GM19238 (cell line): ENCODE data around the gene RBMS1.
"Not testable (repeated sequence)": the region's sequence is repeated elsewhere in the genome, so short reads cannot be mapped to it uniquely, and the experiment has no call there.

Experiments used
- DNase-seq: peaks from one replicate; pipeline ENCODE4 v3.0.0; 2011; ENCODE audit warnings: low spot score; ENCODE audit not compliant: insufficient read length

Gene RBMS1

GRCh38 chr2:160471950-160472349 lies 21.7 kb downstream of the RBMS1 start:
- DNase-seq = no peak

GRCh38 chr2:160469621-160470204 lies 23.9 kb downstream of the RBMS1 start:
- DNase-seq = no peak

GRCh38 chr2:160469164-160469563 lies 24.4 kb downstream of the RBMS1 start:
- DNase-seq = no peak

- DNase-seq = no peak
Observed at GRCh38 chr2:160467086-160467485, 26.5 kb downstream of the RBMS1 start.

GRCh38 chr2:160465406-160465805 lies 28.2 kb downstream of the RBMS1 start:
- no peak for DNase-seq

- DNase-seq = no peak
Observed at GRCh38 chr2:160465002-160465401, 28.6 kb downstream of the RBMS1 start.

- no peak for DNase-seq
Observed at GRCh38 chr2:160464017-160464416, 29.6 kb downstream of the RBMS1 start.

- DNase-seq = no peak
Observed at GRCh38 chr2:160463245-160463644, 30.4 kb downstream of the RBMS1 start.

- DNase-seq = no peak
Observed at GRCh38 chr2:160460333-160460731, 33.3 kb downstream of the RBMS1 start.

- DNase-seq = no peak
Observed at GRCh38 chr2:160459538-160460332, 33.9 kb downstream of the RBMS1 start.

GRCh38 chr2:160458718-160459453 lies 34.7 kb downstream of the RBMS1 start:
- no peak for DNase-seq

GRCh38 chr2:160457588-160457987 lies 36.0 kb downstream of the RBMS1 start:
- no peak for DNase-seq

GRCh38 chr2:160454070-160454797 lies 39.4 kb downstream of the RBMS1 start:
- DNase-seq = no peak

- DNase-seq = no peak
Observed at GRCh38 chr2:160453111-160453820, 40.3 kb downstream of the RBMS1 start.

GRCh38 chr2:160450486-160450885 lies 43.1 kb downstream of the RBMS1 start:
- no peak for DNase-seq

- not testable (repeated sequence) for DNase-seq
Observed at GRCh38 chr2:160448821-160449220, 44.8 kb downstream of the RBMS1 start.

GRCh38 chr2:160445673-160446072 lies 47.9 kb downstream of the RBMS1 start:
- no peak for DNase-seq

- no peak for DNase-seq
Observed at GRCh38 chr2:160442603-160443002, 51.0 kb downstream of the RBMS1 start.

- DNase-seq = no peak
Observed at GRCh38 chr2:160440888-160441287, 52.7 kb downstream of the RBMS1 start.

- DNase-seq = not testable (repeated sequence)
Observed at GRCh38 chr2:160439038-160439437, 54.6 kb downstream of the RBMS1 start.

GRCh38 chr2:160437273-160437672 lies 56.3 kb downstream of the RBMS1 start:
- no peak for DNase-seq
